Measurements from ENCODE around the gene BICC1. TPM values are rescaled to one million over a fixed set of nuclear protein-coding genes. Genes with fewer than 3 reads are reported as not detected.

BICC1 gene
- total RNA-seq, 1 experiment from 2014 or later = not detected

DNA sequence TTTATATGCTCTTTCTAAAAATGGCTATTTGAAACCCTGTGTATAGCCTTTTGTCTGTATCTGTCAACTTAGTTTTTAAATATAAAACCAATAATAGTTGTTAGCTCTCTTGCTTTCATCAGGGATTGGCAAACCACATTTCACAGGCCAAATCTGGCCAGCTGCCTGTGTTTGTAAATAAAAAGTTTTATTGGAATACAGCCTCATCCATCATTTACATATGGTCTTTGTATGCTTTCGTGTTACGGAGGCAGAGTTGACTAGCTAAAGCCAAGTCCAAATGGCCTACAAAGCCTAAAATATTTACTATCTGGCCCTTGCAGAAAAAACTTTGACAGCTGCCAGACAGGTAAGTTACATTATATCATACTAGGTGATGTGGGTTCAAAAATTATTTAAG, 235.0 kb downstream of the BICC1 start (continued):
- TF ChIP-seq, protein P1, sequence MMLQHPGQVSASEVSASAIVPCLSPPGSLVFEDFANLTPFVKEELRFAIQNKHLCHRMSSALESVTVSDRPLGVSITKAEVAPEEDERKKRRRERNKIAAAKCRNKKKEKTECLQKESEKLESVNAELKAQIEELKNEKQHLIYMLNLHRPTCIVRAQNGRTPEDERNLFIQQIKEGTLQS (IDR thresholded peaks at IDR 0.05) = no peak
- TF ChIP-seq REST (IDR thresholded peaks at IDR 0.05; ENCODE audit: low read depth) (no peak), ZNF274 (IDR thresholded peaks at IDR 0.05; ENCODE audit: low read depth, low read length) (no peak), EZH2 (IDR thresholded peaks at IDR 0.05) (no peak), MAX (IDR thresholded peaks at IDR 0.05) (no peak), POLR2A (IDR thresholded peaks at IDR 0.05; ENCODE audit: borderline replicate concordance, extremely low read depth, insufficient read depth, insufficient read length) (no peak)

- Histone ChIP-seq H3K36me3 (ENCODE audit: control insufficient read depth in 1 of 2, insufficient read depth in 2 of 2, low read length in 2 of 2) (no peaks in the 10 kb centered on the region), H3K9ac (ENCODE audit: low read length) (no peak overlapping the region), H3K9me3 (ENCODE audit: control insufficient read depth in 1 of 2, insufficient read depth in 1 of 2, low read depth in 1 of 2, low read length in 2 of 2) (no peaks in the 10 kb centered on the region), H3K4me1 (ENCODE audit: control insufficient read depth in 1 of 2, insufficient read depth in 2 of 2, low read length in 2 of 2) (no peaks in the 10 kb centered on the region), H3K9me2 (ENCODE audit: insufficient read depth) (no peaks in the 10 kb centered on the region), H3K4me3 (replicated peaks in 1 of 2; ENCODE audit: low read depth in 1 of 2, low read length in 2 of 2) (no peak overlapping the region), H3K27me3 (ENCODE audit: insufficient read depth, low read length) (peaks cover 45% of the 10 kb centered on the region), H4K20me1 (ENCODE audit: insufficient read depth) (no peaks in the 10 kb centered on the region), H3K79me2 (ENCODE audit: insufficient read depth, low read length) (no peaks in the 10 kb centered on the region), H2AFZ (ENCODE audit: low read depth, low read length, poor library complexity, severe bottlenecking) (no peak overlapping the region), H3K4me2 (ENCODE audit: low read length) (no peak overlapping the region), H3K27ac (ENCODE audit: low read depth, low read length) (no peak overlapping the region)
- ChIA-PET CTCF (no interaction called here), POLR2A (no interaction called here), RAD21 (ENCODE audit: low non-redundant PET in 1 of 2, low total read pairs in 2 of 2, uncharacterized antibody in 2 of 2, unreplicated experiment in 2 of 2) (no interaction called here)
- intact Hi-C loops (cut with micrococcal nuclease) = no loop called here
- TF ChIP-seq POLR2A (IDR thresholded peaks at IDR 0.05; ENCODE audit: borderline replicate concordance, extremely low read depth, insufficient read depth, insufficient read length) = no peak
- TF ChIP-seq TCF7L2 (IDR thresholded peaks at IDR 0.05; ENCODE audit: borderline replicate concordance, extremely low read depth, insufficient read depth, insufficient read length) = no peak
- no peak for TF ChIP-seq SRF (IDR thresholded peaks at IDR 0.05; ENCODE audit: low read depth)
- TF ChIP-seq FOSL1 (IDR thresholded peaks at IDR 0.05; ENCODE audit: low read depth) = no peak
- TF ChIP-seq SIN3A (IDR thresholded peaks at IDR 0.05; ENCODE audit: low read depth) = no peak
- TF ChIP-seq EGR1 (IDR thresholded peaks at IDR 0.05; ENCODE audit: low read depth) = no peak
- TF ChIP-seq RAD21 (IDR thresholded peaks at IDR 0.05; ENCODE audit: low read depth) = no peak
- TF ChIP-seq JUND (IDR thresholded peaks at IDR 0.05) = no peak
- no peak for TF ChIP-seq CBX3 (IDR thresholded peaks at IDR 0.05; ENCODE audit: low read depth)
- TF ChIP-seq CEBPB (IDR thresholded peaks at IDR 0.05; ENCODE audit: low read depth) = no peak
- no peak for TF ChIP-seq YY1 (IDR thresholded peaks at IDR 0.05; ENCODE audit: extremely low read depth, insufficient replicate concordance, low read depth, low read length)
- no peak for TF ChIP-seq EZH2 (IDR thresholded peaks at IDR 0.05)
- TF ChIP-seq SP1 (IDR thresholded peaks at IDR 0.05; ENCODE audit: low read depth) = no peak
- no peak for TF ChIP-seq REST (IDR thresholded peaks at IDR 0.05; ENCODE audit: low read depth)
- ATAC-seq = no peak
- DNase-seq (ENCODE audit: low read depth, low spot score) = no peak
- BruUV-seq (replicated peaks) = no TSS peak
Observed at GRCh38 chr10:58752665-58753064, 240.0 kb downstream of the BICC1 start.
